ENCODE measurements around the gene TTC28.

DNA sequence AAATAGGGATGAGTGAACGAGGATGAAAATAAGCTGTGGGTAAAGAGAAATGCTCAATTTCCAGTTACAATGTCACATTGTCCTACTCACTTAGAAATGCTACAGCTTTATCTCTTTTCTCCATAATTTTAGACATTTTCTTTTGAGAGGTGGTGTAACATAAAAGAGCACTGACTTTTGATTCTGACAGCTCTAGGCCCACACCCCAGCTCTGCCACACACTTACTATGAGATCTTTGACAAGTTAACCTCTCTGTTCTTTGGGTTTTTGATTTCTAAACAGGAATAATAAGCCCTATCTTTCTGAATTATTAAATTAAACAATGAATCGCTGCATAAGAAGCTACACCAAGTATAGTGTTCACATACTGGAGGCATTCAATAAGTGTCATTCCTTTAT, 532.2 kb downstream of the TTC28 start:
- no peak for TF ChIP-seq EGR1 (IDR thresholded peaks at IDR 0.05; ENCODE audit: low read depth)
- TF ChIP-seq, protein P1, sequence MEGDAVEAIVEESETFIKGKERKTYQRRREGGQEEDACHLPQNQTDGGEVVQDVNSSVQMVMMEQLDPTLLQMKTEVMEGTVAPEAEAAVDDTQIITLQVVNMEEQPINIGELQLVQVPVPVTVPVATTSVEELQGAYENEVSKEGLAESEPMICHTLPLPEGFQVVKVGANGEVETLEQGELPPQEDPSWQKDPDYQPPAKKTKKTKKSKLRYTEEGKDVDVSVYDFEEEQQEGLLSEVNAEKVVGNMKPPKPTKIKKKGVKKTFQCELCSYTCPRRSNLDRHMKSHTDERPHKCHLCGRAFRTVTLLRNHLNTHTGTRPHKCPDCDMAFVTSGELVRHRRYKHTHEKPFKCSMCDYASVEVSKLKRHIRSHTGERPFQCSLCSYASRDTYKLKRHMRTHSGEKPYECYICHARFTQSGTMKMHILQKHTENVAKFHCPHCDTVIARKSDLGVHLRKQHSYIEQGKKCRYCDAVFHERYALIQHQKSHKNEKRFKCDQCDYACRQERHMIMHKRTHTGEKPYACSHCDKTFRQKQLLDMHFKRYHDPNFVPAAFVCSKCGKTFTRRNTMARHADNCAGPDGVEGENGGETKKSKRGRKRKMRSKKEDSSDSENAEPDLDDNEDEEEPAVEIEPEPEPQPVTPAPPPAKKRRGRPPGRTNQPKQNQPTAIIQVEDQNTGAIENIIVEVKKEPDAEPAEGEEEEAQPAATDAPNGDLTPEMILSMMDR (IDR thresholded peaks at IDR 0.05 in 2 of 3, conservative IDR thresholded peaks at IDR 0.05 in 1 of 3; ENCODE audit: borderline replicate concordance in 1 of 3, insufficient read depth in 1 of 3, low read depth in 2 of 3, low read length in 2 of 3): no peak
